Daoy (cell line): ENCODE data around the gene ORAI3. TPM values are rescaled to one million over a fixed set of nuclear protein-coding genes. Genes with fewer than 3 reads are reported as not detected.

Source experiments
- DNase-seq: peaks from one replicate; pipeline ENCODE4 v3.0.0-alpha.2; 2015; ENCODE audit warnings: low read depth
- total RNA-seq: library from RNA; depleted of rRNA; stranded (reverse); fragments of >200 nt; shearing (Covaris generic); gene quantifications from 2 replicates; pipeline ENCODE4 v1.2.3, GENCODE V29; 2014; rRNA removed

ORAI3 gene
- total RNA-seq, result 1.1 and 1.5 TPM in 2 replicates

DNA sequence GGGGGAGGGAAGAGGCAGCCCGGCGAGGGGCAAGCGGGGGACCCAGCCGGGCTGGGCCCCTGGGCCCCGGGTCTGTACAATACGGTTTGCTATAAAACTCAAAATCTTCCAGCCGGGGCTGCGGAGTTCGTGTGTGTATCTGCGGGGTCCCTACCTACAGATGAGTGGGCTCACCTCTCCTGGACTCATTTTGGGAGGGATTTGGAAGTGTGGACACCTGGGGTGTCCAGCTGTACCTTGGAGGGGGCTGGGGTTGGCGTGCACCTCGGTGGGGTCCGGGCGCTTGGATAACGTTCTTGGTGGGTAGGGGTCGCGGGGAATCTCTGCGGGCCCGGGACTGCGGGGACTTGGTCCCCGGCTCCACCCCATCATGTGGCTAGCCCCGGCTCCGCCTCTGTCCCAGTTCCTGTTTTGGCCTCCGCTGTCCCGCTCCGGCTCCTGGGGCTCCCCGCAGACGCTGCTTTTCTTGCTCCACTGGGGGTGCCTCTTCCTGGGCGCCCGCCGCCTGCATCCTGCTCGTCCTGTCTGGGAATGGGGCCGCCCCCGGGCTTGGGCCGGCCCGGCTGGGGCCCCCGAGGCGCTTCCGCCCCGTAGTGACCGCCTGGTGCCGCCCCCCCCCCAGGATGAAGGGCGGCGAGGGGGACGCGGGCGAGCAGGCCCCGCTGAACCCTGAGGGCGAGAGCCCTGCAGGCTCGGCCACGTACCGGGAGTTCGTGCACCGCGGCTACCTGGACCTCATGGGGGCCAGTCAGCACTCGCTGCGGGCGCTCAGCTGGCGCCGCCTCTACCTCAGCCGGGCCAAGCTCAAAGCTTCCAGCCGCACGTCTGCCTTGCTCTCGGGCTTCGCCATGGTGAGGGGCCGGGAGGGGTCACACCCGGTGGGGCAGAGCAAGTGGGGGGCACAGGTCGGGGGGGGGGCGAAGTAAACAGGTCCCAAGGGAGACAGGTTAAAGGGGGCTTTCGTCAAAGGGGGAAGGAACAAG lies at the start of gene ORAI3:
Gene ORAI3, plus strand, starts transcription at position 402 of the 983 bp plus-strand sequence. Its CDS starts 222 bp downstream, at position 624.
- peak; percentile 59 for DNase-seq

DNA sequence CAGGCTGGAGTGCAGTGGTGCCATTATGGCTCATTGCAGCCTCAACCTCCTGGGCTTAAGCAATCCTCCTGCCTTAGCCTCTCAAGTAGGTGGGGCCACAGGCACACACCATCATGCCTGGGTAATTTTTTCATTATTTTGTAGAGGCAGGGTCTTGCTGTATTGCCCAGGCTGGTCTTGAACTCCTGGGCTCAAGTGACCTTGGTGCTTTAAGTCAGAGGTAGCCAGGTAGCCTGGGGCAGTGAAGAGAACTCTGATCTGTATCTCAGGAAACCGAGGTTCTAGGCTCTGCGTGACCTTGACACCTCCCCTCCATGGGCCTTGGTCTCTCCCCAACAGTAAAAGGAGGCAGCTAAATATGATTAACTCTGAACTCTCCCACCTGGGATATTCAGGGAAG lies 49.1 kb upstream of the ORAI3 start:
- no peak for DNase-seq

DNA sequence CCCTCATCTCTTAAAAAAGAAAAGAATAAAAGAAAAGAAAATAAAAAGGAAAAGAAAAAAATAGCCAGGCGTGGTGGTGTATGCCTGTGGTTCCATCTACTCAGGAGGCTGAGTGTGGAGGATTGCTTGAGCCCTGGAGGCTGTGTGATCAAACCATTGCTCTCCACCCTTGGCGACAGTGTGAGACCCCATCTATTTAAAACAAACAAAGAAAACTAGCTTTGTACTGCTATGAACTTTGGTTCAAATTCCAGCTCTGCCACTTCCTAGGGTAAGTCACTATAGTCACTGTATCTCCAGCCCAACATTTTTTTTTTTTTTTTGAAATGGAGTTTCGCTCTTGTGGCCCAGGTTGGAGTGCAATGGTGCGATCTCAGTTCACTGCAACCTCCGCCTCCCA lies 48.3 kb upstream of the ORAI3 start:
- DNase-seq, result no peak

- no peak for DNase-seq
These were observed 47.5 kb upstream of the ORAI3 start for GRCh38 chr16:30901201-30902028.

DNA sequence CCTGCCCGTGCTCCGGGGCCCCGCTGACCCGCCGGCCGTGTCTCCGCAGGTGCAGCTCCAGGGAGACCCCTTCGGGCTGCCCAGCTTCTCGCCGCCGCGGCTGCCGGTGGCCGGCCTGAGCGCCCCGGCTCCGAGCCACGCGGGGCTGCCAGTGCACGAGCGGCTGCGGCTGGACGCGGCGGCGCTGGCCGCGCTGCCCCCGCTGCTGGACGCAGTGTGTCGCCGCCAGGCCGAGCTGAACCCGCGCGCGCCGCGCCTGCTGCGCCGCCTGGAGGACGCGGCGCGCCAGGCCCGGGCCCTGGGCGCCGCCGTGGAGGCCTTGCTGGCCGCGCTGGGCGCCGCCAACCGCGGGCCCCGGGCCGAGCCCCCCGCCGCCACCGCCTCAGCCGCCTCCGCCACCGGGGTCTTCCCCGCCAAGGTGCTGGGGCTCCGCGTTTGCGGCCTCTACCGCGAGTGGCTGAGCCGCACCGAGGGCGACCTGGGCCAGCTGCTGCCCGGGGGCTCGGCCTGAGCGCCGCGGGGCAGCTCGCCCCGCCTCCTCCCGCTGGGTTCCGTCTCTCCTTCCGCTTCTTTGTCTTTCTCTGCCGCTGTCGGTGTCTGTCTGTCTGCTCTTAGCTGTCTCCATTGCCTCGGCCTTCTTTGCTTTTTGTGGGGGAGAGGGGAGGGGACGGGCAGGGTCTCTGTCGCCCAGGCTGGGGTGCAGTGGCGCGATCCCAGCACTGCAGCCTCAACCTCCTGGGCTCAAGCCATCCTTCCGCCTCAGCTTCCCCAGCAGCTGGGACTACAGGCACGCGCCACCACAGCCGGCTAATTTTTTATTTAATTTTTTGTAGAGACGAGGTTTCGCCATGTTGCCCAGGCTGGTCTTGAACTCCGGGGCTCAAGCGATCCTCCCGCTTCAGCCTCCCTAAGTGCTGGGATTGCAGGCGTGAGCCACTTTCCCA lies 46.6 kb upstream of the ORAI3 start:
- peak; percentile 70 for DNase-seq

DNA sequence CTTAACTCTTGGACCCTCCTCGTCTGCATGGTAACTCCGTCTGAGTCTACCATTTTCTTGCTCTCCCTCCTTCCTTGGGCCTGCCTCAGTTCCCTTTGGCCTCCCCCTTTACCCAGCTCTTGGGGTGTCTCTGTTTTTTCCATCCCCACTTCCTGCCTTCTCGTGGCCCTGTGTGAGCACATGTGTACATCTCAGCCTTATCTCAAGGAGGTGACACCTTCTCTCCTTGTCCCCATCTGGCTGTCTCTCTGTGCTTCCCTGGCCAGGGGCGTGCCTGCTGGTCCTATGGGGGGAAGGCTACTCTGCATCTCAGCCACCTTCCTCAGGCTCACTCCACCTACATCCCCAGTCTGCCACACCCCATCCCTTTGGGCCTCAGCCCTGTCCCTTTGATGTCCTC lies 45.9 kb upstream of the ORAI3 start:
- DNase-seq, result no peak

DNA sequence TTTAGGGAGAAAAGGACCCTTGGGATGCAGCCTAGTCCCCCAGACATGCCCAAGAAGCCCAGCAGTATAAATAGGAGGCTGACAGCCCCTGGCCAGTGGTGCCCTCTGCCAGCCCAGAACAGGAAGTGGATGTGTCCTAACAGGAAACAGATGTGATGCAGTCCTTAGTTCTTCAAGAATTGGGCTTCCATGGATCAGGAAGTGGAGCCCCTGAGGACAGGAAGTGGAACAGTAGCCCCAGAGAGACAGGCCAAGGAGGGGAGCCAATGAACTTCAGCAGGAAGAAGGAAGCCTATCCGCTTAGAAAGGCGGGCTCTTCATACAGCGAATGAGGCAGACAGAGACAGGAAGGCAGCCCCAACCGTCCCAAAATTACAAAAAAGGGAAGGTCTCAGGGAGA lies 45.3 kb upstream of the ORAI3 start:
- DNase-seq, result no peak

DNA sequence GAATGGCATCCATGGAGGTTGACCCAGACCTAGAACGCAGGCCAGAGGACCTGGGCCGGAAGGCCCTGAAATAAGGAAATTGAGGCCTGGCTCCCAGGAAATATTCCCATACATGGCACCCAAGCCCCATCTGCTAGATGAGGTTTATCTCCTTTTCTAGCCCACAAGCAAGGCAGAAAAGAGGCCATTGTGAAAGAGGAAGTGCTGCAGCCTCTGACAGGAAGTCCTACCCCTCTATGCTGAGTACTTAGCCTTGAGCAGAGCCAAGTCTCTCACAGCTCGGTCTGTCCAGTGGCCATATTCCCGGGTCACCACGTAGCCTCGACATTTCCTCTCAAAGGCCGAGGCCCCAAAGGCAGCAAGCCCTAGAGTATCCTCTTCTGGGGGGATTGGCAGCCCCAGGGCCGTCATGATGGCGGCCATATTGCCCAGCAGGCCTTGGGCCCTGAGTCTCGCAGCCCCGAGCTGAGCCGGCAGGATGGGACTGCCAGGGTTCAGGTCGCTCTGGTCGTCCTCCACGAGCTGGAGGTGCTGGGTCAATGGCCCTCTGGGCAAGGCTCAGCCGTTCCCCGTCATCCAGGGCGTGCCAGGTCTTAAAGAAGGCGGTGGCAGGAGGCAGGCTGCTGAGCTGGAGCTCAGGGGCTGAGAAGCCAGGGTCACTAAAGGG lies 44.6 kb upstream of the ORAI3 start:
- no peak for DNase-seq

- no peak for DNase-seq
These were observed 41.8 kb upstream of the ORAI3 start for GRCh38 chr16:30907064-30907463.

DNA sequence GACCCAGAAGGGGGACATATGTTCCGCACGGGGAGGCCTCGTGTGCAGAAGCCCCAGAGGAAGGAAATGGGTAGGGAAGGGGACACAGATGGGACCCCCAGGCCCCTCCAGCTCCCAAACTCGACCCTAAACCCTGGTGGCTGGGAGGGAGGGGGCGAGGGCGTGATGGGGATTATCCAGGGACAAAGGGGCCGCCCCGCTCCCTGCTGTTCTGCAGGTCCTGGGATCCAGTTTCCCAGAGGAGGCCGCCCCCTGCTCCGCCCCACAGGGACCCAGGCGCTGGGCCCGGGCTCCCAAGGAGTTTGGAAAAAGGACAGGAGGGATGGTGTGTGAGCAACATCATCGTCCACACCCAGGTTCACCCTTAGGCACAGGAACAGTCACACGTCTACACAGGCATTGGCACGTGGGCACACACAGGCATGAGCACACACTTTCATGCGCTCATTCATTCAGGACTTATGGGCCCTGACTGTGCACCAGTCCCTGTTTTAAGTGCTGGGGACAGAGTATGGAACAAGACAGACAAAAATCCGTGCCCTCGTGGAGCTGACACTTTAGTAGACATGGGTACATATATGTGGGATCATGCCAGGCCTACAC lies 38.3 kb upstream of the ORAI3 start:
- DNase-seq, result no peak

DNA sequence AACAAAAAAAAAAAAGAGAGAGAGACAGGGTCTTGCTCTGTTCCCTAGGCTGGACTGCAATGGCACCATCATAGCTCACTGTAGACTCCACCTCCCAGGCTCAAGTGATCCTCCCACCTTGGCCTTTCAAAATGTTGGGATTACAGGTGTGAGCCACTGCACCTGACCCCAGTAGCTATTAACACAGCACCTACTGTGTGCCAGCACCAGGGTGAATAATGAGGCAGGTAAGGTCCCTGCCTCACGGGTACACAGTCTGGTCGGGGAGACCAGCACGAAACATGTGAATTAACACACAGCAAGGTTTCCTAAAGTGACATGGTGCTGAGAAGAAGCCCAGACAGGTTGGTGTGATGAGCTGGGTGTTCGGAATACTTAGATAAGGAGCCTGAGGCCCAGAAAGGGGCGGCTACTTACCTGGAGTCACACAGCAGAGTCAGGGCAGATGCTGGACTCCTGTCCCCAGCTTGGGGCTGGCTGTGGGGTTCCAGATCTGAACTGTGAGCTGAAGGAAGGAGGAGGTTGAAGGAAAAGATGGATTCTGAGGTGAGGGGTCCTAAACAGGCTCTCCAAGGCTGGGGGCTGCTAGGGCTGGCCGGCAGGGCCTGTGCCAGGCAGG lies 36.0 kb upstream of the ORAI3 start:
- no peak for DNase-seq

DNA sequence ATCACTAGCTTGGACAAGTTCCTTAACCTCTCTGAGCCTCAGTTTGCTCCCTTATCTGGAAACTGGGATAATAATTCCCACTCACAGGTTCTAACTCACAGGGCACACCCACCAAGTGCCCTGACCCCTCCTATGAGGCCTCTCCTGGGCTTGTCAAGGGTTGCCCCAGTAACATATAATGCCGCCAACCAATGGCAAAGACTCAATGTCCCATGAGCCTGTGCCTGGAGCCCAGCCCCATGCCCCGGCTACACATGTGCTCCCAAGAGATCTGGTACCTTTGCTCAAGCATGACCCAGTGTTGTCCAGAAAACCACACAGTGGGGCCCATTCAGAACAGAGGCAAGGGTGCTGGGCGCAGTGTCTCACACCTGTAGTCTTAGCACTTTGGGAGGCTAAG lies 34.0 kb upstream of the ORAI3 start:
- DNase-seq, result no peak

- no peak for DNase-seq
These were observed 30.3 kb upstream of the ORAI3 start for GRCh38 chr16:30918614-30919013.

- DNase-seq, result no peak
These were observed 28.0 kb upstream of the ORAI3 start for GRCh38 chr16:30920891-30921290.

DNA sequence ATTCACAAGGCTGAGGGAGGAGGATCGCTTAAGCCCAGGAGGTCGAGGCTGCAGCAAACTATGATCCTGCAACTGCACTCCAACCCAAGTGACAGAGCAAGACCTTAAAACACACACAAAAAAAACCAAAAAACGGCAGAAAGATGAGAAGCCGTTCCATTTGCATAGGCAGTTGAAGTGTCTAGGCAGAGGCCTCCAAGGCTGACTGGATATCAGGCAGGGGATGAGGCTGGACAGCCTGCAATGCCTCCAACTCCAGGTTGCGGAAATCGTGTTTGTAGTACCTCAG lies 27.5 kb upstream of the ORAI3 start:
- no peak for DNase-seq

DNA sequence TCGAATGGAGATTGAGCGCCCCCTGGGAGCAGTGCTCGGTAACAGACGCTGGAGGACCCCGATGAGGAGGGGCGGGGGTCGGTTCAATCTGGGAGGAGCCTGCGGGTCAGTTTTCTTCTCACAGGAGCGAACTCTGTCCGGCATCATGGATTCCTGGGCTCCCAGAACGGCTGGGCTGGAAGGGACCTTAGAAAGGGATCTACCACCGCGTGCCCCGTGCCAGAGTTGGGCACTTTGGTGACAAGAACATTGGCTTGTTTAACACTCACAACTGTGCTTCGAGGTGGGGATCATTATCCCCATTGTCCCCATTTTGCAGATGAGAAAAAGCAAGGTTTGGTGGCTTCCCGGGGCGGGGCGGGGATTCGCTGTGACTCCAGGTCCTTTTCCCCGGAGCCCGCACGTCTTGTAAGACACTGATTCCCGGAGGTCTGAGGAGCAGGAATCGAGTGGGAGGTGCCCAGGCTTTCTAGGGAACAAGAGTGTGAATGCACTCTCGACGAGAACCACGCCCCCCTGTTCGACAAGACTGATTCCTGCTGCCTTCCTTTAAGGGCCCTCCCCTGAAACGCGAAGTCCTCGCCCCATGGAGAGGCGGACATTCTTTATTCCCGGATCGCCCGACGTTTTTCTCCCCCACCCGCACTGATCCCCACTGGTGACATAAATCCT lies 27.0 kb upstream of the ORAI3 start:
- DNase-seq, result peak; percentile 86

DNA sequence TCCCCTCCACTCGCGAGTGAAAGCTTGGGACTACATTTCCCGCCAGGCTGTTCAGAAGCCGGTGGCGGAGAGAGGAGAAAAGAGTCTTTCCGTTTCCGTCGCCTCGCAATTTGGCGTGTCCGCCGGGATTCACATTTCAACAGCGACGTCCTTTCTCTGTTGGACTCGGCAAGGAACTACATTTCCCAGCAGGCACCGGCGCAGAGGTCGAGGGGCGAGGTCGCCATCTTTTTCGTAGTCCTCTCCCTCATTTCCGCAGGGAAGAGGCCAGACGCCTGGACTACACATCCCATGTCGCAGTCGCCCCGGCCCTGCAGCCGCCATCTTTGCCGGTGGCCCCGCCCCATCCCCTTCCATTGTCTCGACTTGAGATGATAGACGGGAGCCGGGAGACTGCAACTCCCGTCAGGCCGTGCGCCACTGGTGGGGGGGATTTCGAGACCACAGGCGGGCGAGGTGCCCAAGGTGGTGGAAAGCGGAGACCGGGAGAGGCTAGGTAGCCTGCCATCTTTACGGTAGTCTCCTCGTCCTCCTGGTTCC lies 26.4 kb upstream of the ORAI3 start:
- peak; percentile 99 for DNase-seq

DNA sequence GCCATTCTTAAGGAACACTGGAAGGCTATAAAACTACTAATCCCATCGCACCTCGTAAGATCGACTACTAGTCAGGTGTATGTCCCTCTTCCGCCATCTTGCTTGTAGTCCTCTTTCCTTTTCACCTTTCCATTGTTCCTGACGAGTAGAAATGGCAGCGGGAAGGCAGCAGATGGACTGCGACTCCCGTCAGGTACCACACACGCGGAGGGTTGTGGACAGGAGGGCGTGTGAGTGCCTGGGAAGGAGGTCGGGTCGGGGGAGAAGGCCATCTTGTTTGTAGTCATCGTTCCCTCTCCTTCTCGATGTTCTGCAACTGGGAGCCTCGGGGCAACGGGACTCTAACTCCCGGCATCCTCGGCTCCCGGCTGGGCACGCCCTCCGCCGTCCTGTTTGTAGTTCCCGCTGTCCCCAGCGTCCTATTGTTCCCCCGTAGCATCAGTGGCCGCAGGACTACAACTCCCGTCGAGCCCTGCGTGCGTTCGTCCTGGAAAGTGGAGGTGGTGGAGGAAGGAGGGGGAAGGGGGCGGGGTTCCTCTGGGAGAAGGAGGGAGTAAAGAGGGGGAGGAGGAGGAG lies 25.8 kb upstream of the ORAI3 start:
- DNase-seq, result peak; percentile 99

DNA sequence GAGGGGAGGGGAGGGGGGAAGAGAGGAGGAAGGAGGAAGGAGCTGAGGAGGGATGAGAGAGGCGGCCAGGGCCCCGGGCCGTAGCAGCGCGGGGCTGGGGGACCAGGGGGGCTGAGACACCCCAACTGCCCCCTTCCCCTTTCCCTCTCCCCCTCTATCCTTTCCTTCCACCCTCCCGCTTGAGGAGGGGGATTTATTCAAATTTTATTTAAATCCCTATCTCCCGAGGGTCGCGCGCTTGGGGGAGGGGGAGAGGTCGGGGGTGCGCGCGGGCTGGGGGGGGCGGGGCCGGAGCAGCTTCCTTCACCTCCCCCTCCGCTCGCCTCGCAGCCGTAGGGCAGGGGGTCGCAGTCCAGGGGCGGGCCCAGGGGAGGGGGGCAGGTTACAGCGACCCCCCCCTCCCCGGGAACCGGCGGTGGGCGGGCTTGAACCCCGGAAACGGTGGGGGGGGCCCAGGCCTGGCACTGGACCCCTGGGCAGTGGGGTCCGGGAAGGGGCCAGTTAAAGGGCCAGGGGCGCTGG lies 25.3 kb upstream of the ORAI3 start, which contains the start of gene FBXL19:
Gene FBXL19, plus strand, starts transcription at position 19 of the 522 bp plus-strand sequence. CDS start 2,183 bp downstream, outside the sequence.
- DNase-seq, result no peak
